Adipocyte (in vitro differentiated cells): ENCODE measurements around the gene BHLHA15.

Experiments
- DNase-seq: peaks from one replicate; pipeline ENCODE4 v3.0.0-alpha.2; 2015; ENCODE audit warnings: low read depth
- H3K27me3 ChIP-seq: replicated peaks from 2 replicates; pipeline ENCODE4 v1.7.0; 2013; ENCODE audit warnings: mild to moderate bottlenecking, low read length, moderate library complexity; ENCODE audit not compliant: control insufficient read depth, insufficient read depth
- H3K36me3 ChIP-seq: 2 replicates; pipeline ENCODE4 v1.7.0; 2013; ENCODE audit warnings: low read length, mild to moderate bottlenecking, moderate library complexity; ENCODE audit not compliant: control insufficient read depth, insufficient read depth, severe bottlenecking
- H3K4me1 ChIP-seq: 2 replicates; pipeline ENCODE4 v1.7.0; 2013; ENCODE audit warnings: mild to moderate bottlenecking, low read length, moderate library complexity; ENCODE audit not compliant: control insufficient read depth, insufficient read depth
- H3K4me3 ChIP-seq: 2 replicates; pipeline ENCODE4 v1.7.0; 2013; ENCODE audit warnings: mild to moderate bottlenecking, low read length, moderate library complexity
- H3K9ac ChIP-seq: 2 replicates; pipeline ENCODE4 v1.7.0; 2013; ENCODE audit warnings: mild to moderate bottlenecking, low read length, moderate library complexity
- H3K9me3 ChIP-seq: 2 replicates; pipeline ENCODE4 v1.7.0; 2013; ENCODE audit warnings: mild to moderate bottlenecking, low read length, moderate library complexity; ENCODE audit not compliant: control insufficient read depth

BHLHA15 gene

DNA sequence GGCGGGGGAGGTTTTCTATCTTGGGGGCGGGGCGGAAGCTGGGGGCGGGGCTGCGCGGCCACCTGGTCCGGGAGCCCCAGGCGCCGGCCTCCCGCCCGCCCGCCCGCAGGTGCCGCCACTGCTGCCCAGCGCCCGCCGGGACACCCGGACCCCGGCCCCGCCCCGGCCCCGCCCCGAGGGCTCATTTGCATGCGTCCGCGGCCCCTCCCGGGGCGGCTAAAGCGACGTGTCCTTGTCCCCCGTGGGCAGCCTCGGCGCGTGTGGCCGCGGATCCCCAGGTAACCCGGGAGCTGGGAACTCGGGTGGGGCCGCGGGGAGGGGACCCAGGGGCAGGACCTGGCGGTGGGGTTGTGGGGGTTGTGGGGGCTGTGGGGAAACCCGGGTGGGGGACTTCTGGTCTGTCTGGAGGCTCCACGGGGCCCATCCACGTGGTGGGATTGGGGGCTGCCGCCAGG is at the start of gene BHLHA15:
Gene BHLHA15 (plus strand): TSS at position 219 of the 455 bp plus-strand sequence. CDS start 871 bp downstream, outside the sequence.
- Histone ChIP-seq H3K4me3 (peak within 1 kb of the TSS; percentile 37), H3K36me3 (peaks cover 12% of the 10 kb centered on the region), H3K9me3 (no peaks in the 10 kb centered on the region), H3K27me3 (no peaks in the 10 kb centered on the region), H3K4me1 (no peaks in the 10 kb centered on the region), H3K9ac (no peak within 1 kb of the TSS)
- peak; percentile 30 for DNase-seq

DNA sequence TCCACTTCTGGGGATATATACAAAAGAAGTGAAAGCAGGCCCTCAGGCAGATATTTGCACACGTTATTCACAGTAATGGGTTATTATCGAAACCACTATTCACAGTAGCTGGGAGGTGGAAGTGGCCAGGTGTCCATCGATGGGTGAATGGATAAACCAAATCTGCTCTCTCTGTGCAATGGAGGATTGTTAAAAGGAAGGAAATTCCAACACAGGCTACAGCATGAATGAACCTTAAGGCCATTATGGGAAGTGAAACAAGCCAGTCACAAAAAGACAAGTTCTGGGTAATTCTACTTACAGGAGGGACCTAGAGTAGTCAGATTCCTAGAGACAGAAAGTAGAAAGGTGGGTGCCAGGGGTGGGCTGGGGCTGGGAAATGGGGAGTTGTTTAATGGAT is 48.5 kb upstream of the BHLHA15 start:
- Histone ChIP-seq H3K4me1 (no peaks in the 10 kb centered on the region), H3K4me3 (no peak overlapping the region), H3K27me3 (no peaks in the 10 kb centered on the region), H3K36me3 (no peaks in the 10 kb centered on the region), H3K9ac (no peak overlapping the region), H3K9me3 (no peaks in the 10 kb centered on the region)
- no peak for DNase-seq

DNA sequence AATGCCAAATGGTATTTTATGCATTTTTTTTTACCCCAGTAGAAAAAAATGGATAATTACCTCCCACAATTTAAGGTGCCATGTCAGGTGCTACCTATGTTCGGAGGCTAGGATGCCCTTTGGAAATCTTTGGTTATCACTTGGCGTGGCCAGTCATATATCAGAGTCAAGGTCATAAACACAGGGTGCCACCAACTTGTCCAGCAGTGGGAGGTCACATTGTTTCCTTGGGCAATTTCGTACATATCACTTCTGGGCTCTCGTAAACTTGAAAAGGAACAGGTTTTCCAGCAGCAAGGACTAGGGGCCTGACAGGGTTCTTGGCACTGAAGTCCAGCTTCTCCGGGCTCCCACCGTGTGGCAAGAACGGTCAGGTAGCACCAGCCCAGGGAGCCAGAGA is 48.0 kb upstream of the BHLHA15 start:
- no peak for DNase-seq
- Histone ChIP-seq H3K36me3 (no peaks in the 10 kb centered on the region), H3K4me1 (no peaks in the 10 kb centered on the region), H3K9me3 (no peaks in the 10 kb centered on the region), H3K9ac (no peak overlapping the region), H3K4me3 (no peak overlapping the region), H3K27me3 (no peaks in the 10 kb centered on the region)

DNA sequence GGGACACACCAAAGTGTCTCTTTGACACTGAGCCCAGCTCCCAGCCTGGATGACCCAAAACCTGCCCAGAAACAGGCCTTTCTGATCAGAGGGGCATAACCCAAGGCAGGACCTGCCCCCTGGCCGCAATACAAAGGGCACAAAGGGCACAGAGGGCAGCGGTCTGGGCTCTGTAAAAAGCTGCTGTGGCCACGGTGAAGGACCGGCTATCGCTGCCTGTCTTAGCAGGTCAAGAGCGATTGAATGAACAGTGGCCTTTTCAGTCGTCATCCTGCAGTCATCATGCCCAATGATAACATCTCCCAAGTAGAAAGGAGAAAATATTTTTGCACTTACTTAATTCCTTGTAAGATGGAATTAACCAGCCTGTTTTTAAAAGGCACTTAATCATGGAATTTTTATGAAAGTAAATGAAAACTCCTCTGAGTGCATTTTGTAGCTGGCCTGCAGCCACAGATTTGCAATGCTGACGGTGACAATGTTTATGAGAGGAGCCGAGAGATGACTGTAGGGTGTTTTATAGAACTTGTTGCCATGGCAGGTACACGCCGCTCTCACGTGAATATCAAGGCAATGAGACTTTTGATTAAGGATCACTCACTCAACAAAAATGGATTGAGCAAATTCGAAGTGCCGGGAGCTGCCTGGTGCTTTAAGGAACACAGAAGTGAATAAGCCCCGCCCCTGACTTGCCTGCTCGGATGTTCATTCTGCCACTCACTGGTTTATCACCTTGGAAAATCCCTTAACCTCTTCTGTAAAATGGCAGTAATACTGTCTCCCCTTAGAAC is 47.3 kb upstream of the BHLHA15 start:
- DNase-seq, result no peak
- Histone ChIP-seq H3K9ac (no peak overlapping the region), H3K27me3 (no peaks in the 10 kb centered on the region), H3K4me3 (no peak overlapping the region), H3K9me3 (no peaks in the 10 kb centered on the region), H3K36me3 (no peaks in the 10 kb centered on the region), H3K4me1 (no peaks in the 10 kb centered on the region)

DNA sequence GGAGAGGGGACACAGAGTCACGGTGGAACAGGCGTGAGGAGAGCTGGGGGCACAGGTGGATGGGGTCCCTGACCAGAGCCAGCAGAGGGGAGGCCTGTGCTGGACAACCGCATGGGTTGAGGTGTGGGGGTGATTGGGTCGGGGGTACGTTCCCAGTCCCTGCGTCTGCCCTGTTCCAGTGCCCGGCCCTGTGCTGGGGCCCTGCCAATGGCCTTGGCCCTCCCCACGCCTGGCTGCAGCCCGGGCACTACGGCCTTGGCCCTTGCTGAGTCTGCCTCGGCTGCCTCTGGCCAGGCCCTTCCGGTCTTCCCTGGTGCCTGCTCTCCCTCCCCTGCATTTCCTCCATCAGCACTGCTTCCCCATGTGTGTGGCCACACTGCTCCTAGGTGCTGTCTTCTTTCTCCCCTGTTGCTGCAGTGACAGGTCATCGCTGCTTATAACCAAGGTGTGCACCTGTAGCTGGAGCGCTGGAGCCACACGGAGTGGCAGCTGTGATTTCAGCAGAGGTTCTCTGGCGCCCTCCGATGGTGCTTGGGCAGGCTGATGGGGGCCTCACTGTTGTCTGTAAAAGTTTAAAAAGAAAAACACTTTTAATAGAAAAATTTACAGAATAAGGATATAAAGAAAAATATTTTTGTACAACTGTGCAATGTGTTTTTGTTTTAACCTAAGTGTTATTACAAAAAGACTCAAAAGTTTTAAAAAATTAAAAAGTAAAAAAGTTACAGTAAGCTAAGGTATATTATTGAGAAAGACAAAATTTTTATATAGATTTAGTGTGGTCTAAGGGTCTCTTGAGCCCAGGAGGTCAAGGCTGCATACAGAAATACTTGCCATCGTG is 45.2 kb upstream of the BHLHA15 start:
- H3K9ac ChIP-seq, result no peak overlapping the region
- H3K27me3 ChIP-seq, result no peaks in the 10 kb centered on the region
- no peaks in the 10 kb centered on the region for H3K4me1 ChIP-seq
- no peaks in the 10 kb centered on the region for H3K36me3 ChIP-seq
- peak; percentile 20 for DNase-seq
- H3K4me3 ChIP-seq, result no peak overlapping the region
- no peaks in the 10 kb centered on the region for H3K9me3 ChIP-seq

DNA sequence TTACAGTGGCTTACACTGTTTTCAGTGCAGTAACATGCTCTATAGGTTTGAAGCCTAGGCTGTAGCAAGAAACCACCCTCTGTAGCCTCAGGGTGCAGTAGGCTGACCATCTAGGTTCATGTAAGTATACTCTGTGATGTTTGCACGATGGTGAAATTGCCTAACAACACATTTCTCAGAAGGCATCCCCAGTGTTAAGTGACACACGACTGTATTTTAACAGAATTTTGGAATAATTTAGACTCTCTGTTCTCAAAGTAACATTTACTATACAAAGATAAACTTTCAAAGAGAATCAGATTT is 44.6 kb upstream of the BHLHA15 start:
- Histone ChIP-seq H3K4me1 (no peaks in the 10 kb centered on the region), H3K9me3 (no peaks in the 10 kb centered on the region), H3K9ac (no peak overlapping the region), H3K36me3 (peaks cover under 1% of the 10 kb centered on the region), H3K4me3 (no peak overlapping the region), H3K27me3 (no peaks in the 10 kb centered on the region)
- DNase-seq, result no peak

DNA sequence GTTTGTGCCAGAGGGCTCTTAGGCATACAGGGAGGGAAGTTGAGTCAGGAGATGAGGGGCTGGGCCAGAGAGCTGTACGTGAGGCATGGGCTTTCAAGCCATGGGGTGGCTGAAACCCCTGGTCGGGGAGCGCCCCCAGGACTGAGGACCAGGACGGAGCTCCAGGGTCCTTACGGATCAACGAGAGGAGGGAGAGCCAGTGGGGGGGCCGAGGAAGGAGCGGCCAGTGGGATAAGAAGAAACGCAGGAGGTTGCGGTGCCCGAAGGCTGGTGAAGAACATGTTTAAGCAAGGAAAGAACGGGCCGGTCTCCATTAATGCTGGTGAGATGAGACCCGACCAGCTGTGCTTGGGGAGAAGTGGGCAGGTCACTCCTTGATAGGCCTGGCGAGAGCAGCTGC is 43.6 kb upstream of the BHLHA15 start:
- no peak overlapping the region for H3K4me3 ChIP-seq
- H3K36me3 ChIP-seq, result peaks cover 5% of the 10 kb centered on the region
- no peak for DNase-seq
- H3K27me3 ChIP-seq, result no peaks in the 10 kb centered on the region
- H3K9me3 ChIP-seq, result no peaks in the 10 kb centered on the region
- no peak overlapping the region for H3K9ac ChIP-seq
- no peaks in the 10 kb centered on the region for H3K4me1 ChIP-seq

DNA sequence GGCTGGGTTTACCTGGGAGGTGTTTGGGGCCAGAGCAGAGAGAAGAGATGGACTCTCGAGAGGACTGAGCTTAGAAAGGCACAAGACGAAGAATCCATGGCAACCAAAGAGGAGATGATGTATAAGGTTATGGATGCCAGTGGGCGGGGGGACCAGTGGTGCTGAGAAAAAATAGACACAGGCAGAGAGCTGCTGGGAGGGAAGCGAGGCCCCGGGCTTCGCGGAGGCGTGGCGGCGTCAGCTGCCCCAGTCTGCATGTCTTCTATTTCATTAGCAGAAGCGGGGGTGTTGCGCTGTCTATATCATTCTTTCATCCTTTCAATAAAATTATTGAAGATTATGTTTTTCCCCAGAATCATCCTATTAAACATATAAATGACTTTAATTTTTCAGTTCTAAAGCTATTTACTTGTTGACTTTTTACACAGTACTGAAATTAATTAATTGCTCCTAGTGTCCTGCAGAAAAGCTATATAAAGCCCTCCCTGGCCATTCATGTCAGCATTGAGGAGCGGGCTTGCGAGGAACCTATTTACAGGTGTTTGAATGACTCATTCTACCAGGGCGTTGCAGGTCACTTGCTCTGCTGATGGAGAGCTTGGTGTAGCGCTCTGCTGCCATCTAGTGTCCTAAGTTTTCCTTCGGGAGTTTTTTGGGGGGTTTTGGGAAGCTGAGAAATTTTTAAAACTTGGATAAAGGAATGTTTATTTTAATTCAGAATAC is 42.9 kb upstream of the BHLHA15 start:
- Histone ChIP-seq H3K27me3 (no peaks in the 10 kb centered on the region), H3K9ac (no peak overlapping the region), H3K9me3 (no peaks in the 10 kb centered on the region), H3K4me3 (no peak overlapping the region), H3K4me1 (no peaks in the 10 kb centered on the region), H3K36me3 (peaks cover 5% of the 10 kb centered on the region)
- peak; percentile 80 for DNase-seq

DNA sequence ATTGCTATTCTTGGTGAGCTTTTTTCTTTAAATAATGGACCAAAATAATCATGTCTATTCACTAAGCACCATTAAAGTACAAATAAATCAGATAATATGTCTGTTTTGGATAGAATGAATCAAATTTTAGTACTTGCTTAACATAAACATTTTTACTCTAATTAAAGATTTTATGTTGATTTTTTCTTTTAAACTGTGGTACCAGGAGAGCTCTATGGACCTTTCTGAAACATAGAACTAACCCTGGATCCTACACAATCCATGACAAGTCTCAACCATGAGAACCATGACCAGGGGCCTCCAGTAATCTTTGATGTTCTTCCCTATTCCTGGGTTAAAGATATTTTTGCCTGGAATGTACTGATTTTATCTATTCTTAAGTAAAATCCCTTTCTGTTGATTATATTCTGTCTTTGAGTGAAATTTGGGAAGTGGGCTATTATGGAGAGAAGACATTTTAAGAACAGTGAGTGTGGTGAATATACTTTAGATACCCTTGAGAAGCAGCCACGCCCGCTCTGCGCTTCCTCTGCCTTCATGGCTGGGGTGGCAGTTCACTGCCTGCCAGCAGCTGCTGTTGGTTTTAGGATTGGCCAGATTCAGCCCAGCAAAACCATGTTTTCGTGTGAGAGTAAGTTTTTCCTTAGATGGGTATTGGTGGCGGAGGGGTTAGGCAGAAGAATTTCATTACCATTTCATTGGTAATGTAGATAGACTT is 42.2 kb upstream of the BHLHA15 start:
- Histone ChIP-seq H3K27me3 (no peaks in the 10 kb centered on the region), H3K4me1 (no peaks in the 10 kb centered on the region), H3K36me3 (peaks cover 5% of the 10 kb centered on the region), H3K9me3 (no peaks in the 10 kb centered on the region), H3K9ac (no peak overlapping the region), H3K4me3 (no peak overlapping the region)
- no peak for DNase-seq

DNA sequence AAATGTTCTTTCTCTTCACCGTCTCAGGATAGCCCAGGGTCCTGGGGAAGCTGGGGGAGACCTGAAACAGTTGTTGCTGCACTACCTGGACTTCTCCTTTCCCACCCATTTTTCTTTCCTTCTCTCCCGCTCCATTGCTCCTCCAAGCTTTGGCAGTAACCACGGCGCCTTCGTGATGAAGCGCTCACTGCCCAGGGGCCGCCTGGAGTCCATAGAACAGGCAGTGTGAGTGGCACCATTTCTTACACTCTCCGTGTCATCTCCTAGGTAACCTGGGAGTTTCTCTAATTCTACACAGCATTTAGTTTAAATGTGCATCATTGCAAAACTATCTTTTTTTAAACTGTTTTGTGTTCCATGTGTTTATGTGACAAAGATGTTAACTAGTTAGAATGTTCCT is 40.3 kb upstream of the BHLHA15 start:
- Histone ChIP-seq H3K9ac (no peak overlapping the region), H3K9me3 (no peaks in the 10 kb centered on the region), H3K4me1 (no peaks in the 10 kb centered on the region), H3K4me3 (no peak overlapping the region), H3K36me3 (peaks cover 21% of the 10 kb centered on the region), H3K27me3 (no peaks in the 10 kb centered on the region)
- no peak for DNase-seq

DNA sequence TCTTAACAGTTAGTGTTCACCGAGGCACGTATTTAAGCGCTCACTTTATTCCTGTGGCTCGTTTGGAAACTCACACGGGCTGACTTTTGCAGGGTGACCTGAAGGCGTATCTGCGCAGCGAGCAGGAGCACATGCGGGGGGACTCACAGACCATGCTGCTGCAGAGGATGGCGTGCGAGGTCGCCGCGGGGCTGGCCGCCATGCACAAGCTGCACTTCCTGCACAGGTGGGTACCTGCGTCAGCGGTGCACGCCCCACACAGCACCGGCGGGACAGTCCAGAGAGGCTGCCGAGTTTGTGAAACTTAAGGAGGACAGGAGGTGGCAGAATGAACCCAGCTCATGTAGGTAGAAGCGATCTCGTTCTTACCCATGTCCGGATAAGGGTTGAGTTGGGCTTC is 39.8 kb upstream of the BHLHA15 start:
- DNase-seq, result no peak
- H3K4me3 ChIP-seq, result no peak overlapping the region
- H3K36me3 ChIP-seq, result peaks cover 23% of the 10 kb centered on the region
- no peaks in the 10 kb centered on the region for H3K9me3 ChIP-seq
- no peak overlapping the region for H3K9ac ChIP-seq
- H3K4me1 ChIP-seq, result no peaks in the 10 kb centered on the region
- H3K27me3 ChIP-seq, result no peaks in the 10 kb centered on the region
